Body of pancreas (tissue), 4 donors: ENCODE data around the gene RNU2-1. TPM values are rescaled to one million over a fixed set of nuclear protein-coding genes. Genes with fewer than 3 reads are reported as not detected.
A peak's percentile ranks its signal among the peaks of the same experiment; 100 is the strongest.

Source experiments
- ATAC-seq: fragments of 150-250 bp; one replicate; pipeline ENCODE4 v1.9.1; 2016
- DNase-seq, 4 donors: peaks; one replicate each; pipeline ENCODE4 v3.0.0-alpha.2; 2019
- H3K27ac ChIP-seq, 4 donors: fragments of 200-600 bp; sonication (generic); 1 replicate in 3 of 4; 2 replicates in 1 of 4; pipeline versions ENCODE4 v1.5.1 to v1.6.1; 2016 to 2019; ENCODE audit warnings: mild to moderate bottlenecking in 1 of 4, mixed read lengths in 1 of 4, moderate library complexity in 1 of 4
- H3K27me3 ChIP-seq, 2 donors: fragments of 200-600 bp; sonication (generic); one replicate each; pipeline ENCODE4 v1.6.0; 2016; ENCODE audit warnings: mild to moderate bottlenecking in 1 of 2
- H3K36me3 ChIP-seq, 2 donors: fragments of 200-600 bp; sonication (generic); replicated peaks in 1 of 2; 2 replicates each; pipeline ENCODE4 v1.5.1; 2016; ENCODE audit warnings: low read depth in 2 of 2; ENCODE audit not compliant: insufficient read depth in 1 of 2
- H3K4me1 ChIP-seq: fragments of 200-600 bp; sonication (generic); one replicate; pipeline ENCODE4 v1.6.0; 2016
- H3K4me3 ChIP-seq, 2 donors: fragments of 200-600 bp; sonication (generic); 1 replicate in 1 of 2; 2 replicates in 1 of 2; pipeline ENCODE4 v1.5.1; 2016 to 2019
- H3K9me3 ChIP-seq, 3 donors: fragments of 200-600 bp; sonication (generic); 1 replicate in 2 of 3; 2 replicates in 1 of 3; pipeline ENCODE4 v1.5.1; 2016
- CTCF ChIP-seq, 7 experiments: fragments of 450-650 bp in 4 of 7; fragments of 200-600 bp in 3 of 7; sonication (generic) in 3 of 7; IDR thresholded peaks; one replicate each; pipeline ENCODE4 v1.5.1; 2016 to 2019; ENCODE audit warnings: antibody characterized with exemption in 7 of 7
- POLR2A ChIP-seq, 3 donors: fragments of 450-650 bp; IDR thresholded peaks; one replicate each; pipeline ENCODE4 v1.6.1; 2016; ENCODE audit warnings: antibody characterized with exemption in 3 of 3, mild to moderate bottlenecking in 2 of 3
- whole genome bisulfite sequencing, 2 donors: methylation state at CpG; one replicate each; pipeline ENCODE4 v1.1.5; 2017; 5-methylcytosine and 5-hydroxymethylcytosine counted together
- intact Hi-C: fragments of 100-400 bp; cut with DNase I; formaldehyde crosslinking; loops from one replicate; pipeline ENCODE4 v1.15.1; 2023
- total RNA-seq, 2 donors: library from RNA; depleted of rRNA; stranded (reverse); fragments of >200 nt; gene quantifications; one replicate each; pipeline ENCODE4 v1.1.0, GENCODE V29; 2016

RNU2-1 gene
- total RNA-seq, 2 donors from 2014 or later = not detected

- TF ChIP-seq CTCF (IDR thresholded peaks at IDR 0.05) (no peak), POLR2A (IDR thresholded peaks at IDR 0.05) (no peak)
- Histone ChIP-seq H3K27me3 (no peaks in the 10 kb centered on the region), H3K27ac (no peak overlapping the region), H3K9me3 (no peaks in the 10 kb centered on the region), H3K36me3 (no peaks in the 10 kb centered on the region), H3K4me3 (no peak overlapping the region), H3K4me1 (peaks cover 21% of the 10 kb centered on the region)
- DNase-seq (no peak), ATAC-seq (no peak)
- intact Hi-C loops = loop anchor here (10.0 kb wide), 1 partner anchor 115 kb away; no protein-coding TSS in a partner anchor
- WGBS, 2 donors = 74 to 81% methylated on average over 8 of the region's 8 CpGs
These were observed 13.9 kb downstream of the RNU2-1 start for GRCh38 chr17:43219746-43220380.

- ATAC-seq = no peak
- WGBS, 2 donors = 93 to 97% methylated on average over 2 of the region's 2 CpGs
- Histone ChIP-seq H3K9me3 (no peaks in the 10 kb centered on the region), H3K4me3 (no peak overlapping the region), H3K27me3 (no peaks in the 10 kb centered on the region), H3K4me1 (peaks cover 21% of the 10 kb centered on the region), H3K36me3 (no peaks in the 10 kb centered on the region), H3K27ac (no peak overlapping the region)
- intact Hi-C loops = no loop called here
- no peak for DNase-seq
- no peak for TF ChIP-seq CTCF (IDR thresholded peaks at IDR 0.05)
- TF ChIP-seq POLR2A (IDR thresholded peaks at IDR 0.05) = no peak
These were observed 14.8 kb downstream of the RNU2-1 start for GRCh38 chr17:43219001-43219400.

GRCh38 chr17:43217614-43218087 lies 16.1 kb downstream of the RNU2-1 start:
- Histone ChIP-seq H3K4me3 (no peak overlapping the region), H3K9me3 (no peaks in the 10 kb centered on the region), H3K36me3 (no peaks in the 10 kb centered on the region), H3K27ac (no peak overlapping the region), H3K4me1 (peaks cover 32% of the 10 kb centered on the region), H3K27me3 (no peaks in the 10 kb centered on the region)
- DNase-seq = no peak
- WGBS, 2 donors = 92 to 100% methylated on average over 2 of the region's 2 CpGs
- no peak for ATAC-seq
- intact Hi-C loops = no loop called here
- no peak for TF ChIP-seq CTCF (IDR thresholded peaks at IDR 0.05)
- no peak for TF ChIP-seq POLR2A (IDR thresholded peaks at IDR 0.05)

- TF ChIP-seq CTCF (IDR thresholded peaks at IDR 0.05) = no peak
- ATAC-seq = no peak
- Histone ChIP-seq H3K4me3 (no peak overlapping the region), H3K9me3 (no peaks in the 10 kb centered on the region), H3K27me3 (no peaks in the 10 kb centered on the region), H3K27ac (peak overlapping the region in 3 of 4 donors; percentile 17 to 28 (median 24)), H3K36me3 (no peaks in the 10 kb centered on the region), H3K4me1 (peaks cover 39% of the 10 kb centered on the region)
- no peak for DNase-seq
- WGBS, 2 donors = 22 to 45% methylated on average over 3 to 4 of the region's 4 CpGs
- intact Hi-C loops = no loop called here
These were observed 16.8 kb downstream of the RNU2-1 start for GRCh38 chr17:43216762-43217613.
